ENCODE data around the gene MTFR1L.
"Not testable (repeated sequence)": the region's sequence is repeated elsewhere in the genome, so short reads cannot be mapped to it uniquely, and the experiment has no call there.

MTFR1L gene

GRCh38 chr1:25832336-25833037, 12.7 kb downstream of the MTFR1L start:
- Histone ChIP-seq H3K4me3 (ENCODE audit: low read length) (no peak overlapping the region), H3K27me3 (ENCODE audit: insufficient read depth, low read length) (no peaks in the 10 kb centered on the region), H3K36me3 (ENCODE audit: insufficient read depth, low read length) (peaks cover 82% of the 10 kb centered on the region), H2AFZ (ENCODE audit: low read depth, low read length) (no peak overlapping the region), H3K4me1 (ENCODE audit: insufficient read depth, low read length) (peaks cover 7% of the 10 kb centered on the region), H3K9me3 (ENCODE audit: low read length) (no peaks in the 10 kb centered on the region)

GRCh38 chr1:25833158-25833557, 13.4 kb downstream of the MTFR1L start:
- H3K4me1 ChIP-seq (ENCODE audit: insufficient read depth, low read length) = peaks cover 7% of the 10 kb centered on the region
- no peak overlapping the region for H3K4me3 ChIP-seq (ENCODE audit: low read length)
- H3K9me3 ChIP-seq (ENCODE audit: low read length) = no peaks in the 10 kb centered on the region
- no peak overlapping the region for H2AFZ ChIP-seq (ENCODE audit: low read depth, low read length)
- no peaks in the 10 kb centered on the region for H3K27me3 ChIP-seq (ENCODE audit: insufficient read depth, low read length)
- H3K36me3 ChIP-seq (ENCODE audit: insufficient read depth, low read length) = peaks cover 75% of the 10 kb centered on the region

GRCh38 chr1:25834894-25835293, 15.1 kb downstream of the MTFR1L start:
- no peaks in the 10 kb centered on the region for H3K9me3 ChIP-seq (ENCODE audit: low read length)
- H3K36me3 ChIP-seq (ENCODE audit: insufficient read depth, low read length) = peaks cover 59% of the 10 kb centered on the region
- no peaks in the 10 kb centered on the region for H3K27me3 ChIP-seq (ENCODE audit: insufficient read depth, low read length)
- no peak overlapping the region for H3K4me3 ChIP-seq (ENCODE audit: low read length)
- H2AFZ ChIP-seq (ENCODE audit: low read depth, low read length) = no peak overlapping the region
- peaks cover 7% of the 10 kb centered on the region for H3K4me1 ChIP-seq (ENCODE audit: insufficient read depth, low read length)

GRCh38 chr1:25836695-25837094, 16.9 kb downstream of the MTFR1L start:
- Histone ChIP-seq H3K4me3 (ENCODE audit: low read length) (no peak overlapping the region), H2AFZ (ENCODE audit: low read depth, low read length) (no peak overlapping the region), H3K27me3 (ENCODE audit: insufficient read depth, low read length) (no peaks in the 10 kb centered on the region), H3K36me3 (ENCODE audit: insufficient read depth, low read length) (peaks cover 41% of the 10 kb centered on the region), H3K9me3 (ENCODE audit: low read length) (no peaks in the 10 kb centered on the region), H3K4me1 (ENCODE audit: insufficient read depth, low read length) (peaks cover 7% of the 10 kb centered on the region)

- H3K27me3 ChIP-seq (ENCODE audit: insufficient read depth, low read length) = no peaks in the 10 kb centered on the region
- no peak overlapping the region for H2AFZ ChIP-seq (ENCODE audit: low read depth, low read length)
- no peak overlapping the region for H3K4me3 ChIP-seq (ENCODE audit: low read length)
- H3K9me3 ChIP-seq (ENCODE audit: low read length) = no peaks in the 10 kb centered on the region
- H3K36me3 ChIP-seq (ENCODE audit: insufficient read depth, low read length) = peaks cover 34% of the 10 kb centered on the region
- H3K4me1 ChIP-seq (ENCODE audit: insufficient read depth, low read length) = peaks cover 7% of the 10 kb centered on the region
These were observed 17.6 kb downstream of the MTFR1L start for GRCh38 chr1:25837262-25837875.

- not testable (repeated sequence) for H3K4me1 ChIP-seq (ENCODE audit: insufficient read depth, low read length); H2AFZ ChIP-seq (ENCODE audit: low read depth, low read length); H3K4me3 ChIP-seq (ENCODE audit: low read length); H3K27me3 ChIP-seq (ENCODE audit: insufficient read depth, low read length); H3K9me3 ChIP-seq (ENCODE audit: low read length)
- peaks cover 12% of the 10 kb centered on the region for H3K36me3 ChIP-seq (ENCODE audit: insufficient read depth, low read length)
These were observed 20.1 kb downstream of the MTFR1L start for GRCh38 chr1:25839808-25840207.

- H3K36me3 ChIP-seq (ENCODE audit: insufficient read depth, low read length) = no peaks in the 10 kb centered on the region
- no peaks in the 10 kb centered on the region for H3K9me3 ChIP-seq (ENCODE audit: low read length)
- no peaks in the 10 kb centered on the region for H3K4me1 ChIP-seq (ENCODE audit: insufficient read depth, low read length)
- no peak overlapping the region for H2AFZ ChIP-seq (ENCODE audit: low read depth, low read length)
- H3K4me3 ChIP-seq (ENCODE audit: low read length) = no peak overlapping the region
- H3K27me3 ChIP-seq (ENCODE audit: insufficient read depth, low read length) = no peaks in the 10 kb centered on the region
These were observed 23.7 kb downstream of the MTFR1L start for GRCh38 chr1:25843483-25843882.

GRCh38 chr1:25844536-25845337, 25.0 kb downstream of the MTFR1L start:
- no peaks in the 10 kb centered on the region for H3K27me3 ChIP-seq (ENCODE audit: insufficient read depth, low read length)
- no peak overlapping the region for H3K4me3 ChIP-seq (ENCODE audit: low read length)
- no peaks in the 10 kb centered on the region for H3K9me3 ChIP-seq (ENCODE audit: low read length)
- no peak overlapping the region for H2AFZ ChIP-seq (ENCODE audit: low read depth, low read length)
- H3K36me3 ChIP-seq (ENCODE audit: insufficient read depth, low read length) = no peaks in the 10 kb centered on the region
- H3K4me1 ChIP-seq (ENCODE audit: insufficient read depth, low read length) = no peaks in the 10 kb centered on the region

GRCh38 chr1:25845664-25846063, 25.9 kb downstream of the MTFR1L start:
- no peaks in the 10 kb centered on the region for H3K27me3 ChIP-seq (ENCODE audit: insufficient read depth, low read length)
- H3K4me1 ChIP-seq (ENCODE audit: insufficient read depth, low read length) = no peaks in the 10 kb centered on the region
- H3K4me3 ChIP-seq (ENCODE audit: low read length) = no peak overlapping the region
- H2AFZ ChIP-seq (ENCODE audit: low read depth, low read length) = no peak overlapping the region
- no peaks in the 10 kb centered on the region for H3K36me3 ChIP-seq (ENCODE audit: insufficient read depth, low read length)
- no peaks in the 10 kb centered on the region for H3K9me3 ChIP-seq (ENCODE audit: low read length)

GRCh38 chr1:25847929-25848328, 28.2 kb downstream of the MTFR1L start:
- no peaks in the 10 kb centered on the region for H3K27me3 ChIP-seq (ENCODE audit: insufficient read depth, low read length)
- no peaks in the 10 kb centered on the region for H3K4me1 ChIP-seq (ENCODE audit: insufficient read depth, low read length)
- H3K36me3 ChIP-seq (ENCODE audit: insufficient read depth, low read length) = no peaks in the 10 kb centered on the region
- H2AFZ ChIP-seq (ENCODE audit: low read depth, low read length) = no peak overlapping the region
- H3K9me3 ChIP-seq (ENCODE audit: low read length) = no peaks in the 10 kb centered on the region
- H3K4me3 ChIP-seq (ENCODE audit: low read length) = no peak overlapping the region

GRCh38 chr1:25848531-25848930, 28.8 kb downstream of the MTFR1L start:
- Histone ChIP-seq H3K4me3 (ENCODE audit: low read length) (no peak overlapping the region), H3K4me1 (ENCODE audit: insufficient read depth, low read length) (no peaks in the 10 kb centered on the region), H2AFZ (ENCODE audit: low read depth, low read length) (no peak overlapping the region), H3K27me3 (ENCODE audit: insufficient read depth, low read length) (no peaks in the 10 kb centered on the region), H3K36me3 (ENCODE audit: insufficient read depth, low read length) (no peaks in the 10 kb centered on the region), H3K9me3 (ENCODE audit: low read length) (no peaks in the 10 kb centered on the region)

- Histone ChIP-seq H3K4me3 (ENCODE audit: low read length) (no peak overlapping the region), H3K9me3 (ENCODE audit: low read length) (no peaks in the 10 kb centered on the region), H3K4me1 (ENCODE audit: insufficient read depth, low read length) (peaks cover 8% of the 10 kb centered on the region), H3K36me3 (ENCODE audit: insufficient read depth, low read length) (no peaks in the 10 kb centered on the region), H2AFZ (ENCODE audit: low read depth, low read length) (no peak overlapping the region), H3K27me3 (ENCODE audit: insufficient read depth, low read length) (no peaks in the 10 kb centered on the region)
These were observed 34.8 kb downstream of the MTFR1L start for GRCh38 chr1:25854554-25854953.

- Histone ChIP-seq H3K36me3 (ENCODE audit: insufficient read depth, low read length) (no peaks in the 10 kb centered on the region), H2AFZ (ENCODE audit: low read depth, low read length) (no peak overlapping the region), H3K27me3 (ENCODE audit: insufficient read depth, low read length) (no peaks in the 10 kb centered on the region), H3K4me1 (ENCODE audit: insufficient read depth, low read length) (peaks cover 13% of the 10 kb centered on the region), H3K4me3 (ENCODE audit: low read length) (no peak overlapping the region), H3K9me3 (ENCODE audit: low read length) (no peaks in the 10 kb centered on the region)
These were observed 37.1 kb downstream of the MTFR1L start for GRCh38 chr1:25856856-25857255.
